NCI-H526 (cell line): Measurements from ENCODE around the gene TMEM80.
"Not testable (repeated sequence)": the region's sequence is repeated elsewhere in the genome, so short reads cannot be mapped to it uniquely, and the experiment has no call there.

Source experiments
- DNase-seq, 2 experiments: peaks; one replicate each; lab custom pipeline; 2025; lab: John Stamatoyannopoulos, UW

TMEM80 gene

GRCh38 chr11:695538-696248 lies at the start of gene TMEM80:
TMEM80 (plus strand) TSS chr11:695816; CDS start chr11:695828, 12 bp downstream.
- DNase-seq = peak; percentile 98 to 100

- DNase-seq = no peak
Measured at GRCh38 chr11:646214-646613, 49.4 kb upstream of the TMEM80 start.

- DNase-seq = not testable (repeated sequence)
Measured at GRCh38 chr11:647672-648158, 47.9 kb upstream of the TMEM80 start.

GRCh38 chr11:650482-650881 lies 45.1 kb upstream of the TMEM80 start:
- DNase-seq = no peak

GRCh38 chr11:653136-653535 lies 42.5 kb upstream of the TMEM80 start:
- DNase-seq = not testable (repeated sequence)

- no peak for DNase-seq
Measured at GRCh38 chr11:653837-654236, 41.8 kb upstream of the TMEM80 start.

GRCh38 chr11:654444-654843 lies 41.2 kb upstream of the TMEM80 start:
- DNase-seq = not testable (repeated sequence)

- DNase-seq = no peak
Measured at GRCh38 chr11:655036-655726, 40.4 kb upstream of the TMEM80 start.

GRCh38 chr11:656426-656825 lies 39.2 kb upstream of the TMEM80 start:
- no peak for DNase-seq

- no peak for DNase-seq
Measured at GRCh38 chr11:656866-657265, 38.8 kb upstream of the TMEM80 start.

- no peak for DNase-seq
Measured at GRCh38 chr11:657691-658126, 37.9 kb upstream of the TMEM80 start.

GRCh38 chr11:659532-660085 lies 36.0 kb upstream of the TMEM80 start:
- no peak for DNase-seq

GRCh38 chr11:660281-660680 lies 35.3 kb upstream of the TMEM80 start:
- no peak for DNase-seq

- DNase-seq = no peak
Measured at GRCh38 chr11:660681-661444, 34.8 kb upstream of the TMEM80 start.

GRCh38 chr11:662689-663274 lies 32.8 kb upstream of the TMEM80 start:
- peak in 1 of 2 experiments; percentile 81 for DNase-seq

GRCh38 chr11:665062-665703 lies 30.4 kb upstream of the TMEM80 start:
- DNase-seq = no peak

- no peak for DNase-seq
Measured at GRCh38 chr11:665704-666281, 29.8 kb upstream of the TMEM80 start.

GRCh38 chr11:673866-674265 lies 21.8 kb upstream of the TMEM80 start:
- no peak for DNase-seq

- DNase-seq = no peak
Measured at GRCh38 chr11:674406-674805, 21.2 kb upstream of the TMEM80 start.

- no peak for DNase-seq
Measured at GRCh38 chr11:678297-678696, 17.3 kb upstream of the TMEM80 start.
